Mammary epithelial cell (primary cell): Measurements from ENCODE around the gene DOCK1.

ENCODE experiments used
- EZH2 ChIP-seq: IDR thresholded peaks from 2 replicates; pipeline ENCODE4 v1.6.1; 2012; ENCODE audit warnings: low read length, inconsistent platforms, borderline replicate concordance
- TF ChIP-seq, protein P1 (sequence below), 2 donors: IDR thresholded peaks in 1 of 2; conservative IDR thresholded peaks in 1 of 2; 2 replicates each; pipeline ENCODE4 v1.5.1; 2011 to 2012; ENCODE audit warnings: inconsistent platforms in 2 of 2, low read length in 2 of 2, mild to moderate bottlenecking in 2 of 2, control low read depth in 1 of 2, low read depth in 1 of 2; ENCODE audit not compliant: insufficient read depth in 1 of 2; ENCODE audit errors: extremely low read depth in 1 of 2

DNA sequence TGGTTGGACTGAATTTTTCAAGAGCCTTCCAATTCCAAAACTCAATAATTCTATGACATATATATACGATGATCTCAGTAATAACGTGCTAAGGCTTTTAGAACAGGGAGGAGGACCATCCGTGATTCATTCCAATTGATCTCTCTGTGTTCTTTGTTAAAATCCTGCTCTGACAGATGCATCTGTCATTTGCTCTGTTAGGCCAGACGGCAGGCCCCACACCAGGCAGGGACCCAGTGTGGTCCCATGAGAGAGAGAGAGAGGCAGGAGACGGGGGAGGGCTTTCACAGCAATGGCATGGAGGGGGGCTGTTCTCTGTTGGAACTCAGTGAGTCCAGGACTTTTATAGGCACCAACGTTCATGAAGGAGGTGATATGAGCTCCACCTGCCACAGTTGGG, 451.1 kb downstream of the DOCK1 start:
- TF ChIP-seq, protein P1, sequence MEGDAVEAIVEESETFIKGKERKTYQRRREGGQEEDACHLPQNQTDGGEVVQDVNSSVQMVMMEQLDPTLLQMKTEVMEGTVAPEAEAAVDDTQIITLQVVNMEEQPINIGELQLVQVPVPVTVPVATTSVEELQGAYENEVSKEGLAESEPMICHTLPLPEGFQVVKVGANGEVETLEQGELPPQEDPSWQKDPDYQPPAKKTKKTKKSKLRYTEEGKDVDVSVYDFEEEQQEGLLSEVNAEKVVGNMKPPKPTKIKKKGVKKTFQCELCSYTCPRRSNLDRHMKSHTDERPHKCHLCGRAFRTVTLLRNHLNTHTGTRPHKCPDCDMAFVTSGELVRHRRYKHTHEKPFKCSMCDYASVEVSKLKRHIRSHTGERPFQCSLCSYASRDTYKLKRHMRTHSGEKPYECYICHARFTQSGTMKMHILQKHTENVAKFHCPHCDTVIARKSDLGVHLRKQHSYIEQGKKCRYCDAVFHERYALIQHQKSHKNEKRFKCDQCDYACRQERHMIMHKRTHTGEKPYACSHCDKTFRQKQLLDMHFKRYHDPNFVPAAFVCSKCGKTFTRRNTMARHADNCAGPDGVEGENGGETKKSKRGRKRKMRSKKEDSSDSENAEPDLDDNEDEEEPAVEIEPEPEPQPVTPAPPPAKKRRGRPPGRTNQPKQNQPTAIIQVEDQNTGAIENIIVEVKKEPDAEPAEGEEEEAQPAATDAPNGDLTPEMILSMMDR (conservative IDR thresholded peaks at IDR 0.05 in 1 of 2, IDR thresholded peaks at IDR 0.05 in 1 of 2; ENCODE audit: extremely low read depth in 1 of 2, insufficient read depth in 1 of 2, low read depth in 1 of 2, low read length in 2 of 2), result no peak
- TF ChIP-seq EZH2, result no peak
